Vagina (tissue), 2 donors: ENCODE data around the gene TSHZ1.

Experiments used
- POLR2A ChIP-seq, 2 donors: fragments of 450-650 bp; IDR thresholded peaks; one replicate each; pipeline ENCODE4 v1.6.1; 2017; ENCODE audit warnings: antibody characterized with exemption in 2 of 2, mild to moderate bottlenecking in 2 of 2, moderate library complexity in 2 of 2
- POLR2AphosphoS5 ChIP-seq, 2 donors: sonication (generic); formaldehyde crosslinking; IDR thresholded peaks; one replicate each; pipeline ENCODE4 v1.9.0; 2017; ENCODE audit warnings: antibody characterized with exemption in 2 of 2, mild to moderate bottlenecking in 2 of 2, low read depth in 1 of 2; ENCODE audit not compliant: insufficient read depth in 1 of 2
- TF ChIP-seq, protein P1 (sequence below), 3 experiments: fragments of 450-650 bp in 2 of 3; fragments of 200-600 bp in 1 of 3; sonication (generic) in 1 of 3; IDR thresholded peaks; one replicate each; pipeline ENCODE4 v1.5.1; 2017 to 2019; ENCODE audit warnings: antibody characterized with exemption in 3 of 3, mild to moderate bottlenecking in 2 of 3, moderate library complexity in 2 of 3

DNA sequence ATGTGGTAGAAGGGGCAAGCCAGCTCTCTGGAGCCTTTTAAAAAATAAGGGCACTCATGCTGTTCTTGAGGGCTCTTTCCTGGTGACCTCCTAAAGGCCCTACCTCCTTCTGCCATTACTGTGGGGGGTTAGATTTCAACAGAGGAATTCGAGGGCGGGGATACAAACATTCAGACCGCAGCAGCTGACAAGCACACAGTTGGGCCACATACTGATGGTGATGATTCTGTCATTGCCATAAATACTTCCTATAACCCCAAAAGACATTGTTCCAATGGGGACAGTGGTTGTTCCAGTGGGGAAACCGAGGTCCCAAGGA, 67.0 kb downstream of the TSHZ1 start:
- TF ChIP-seq POLR2A (IDR thresholded peaks at IDR 0.05) = no peak
- TF ChIP-seq, protein P1, sequence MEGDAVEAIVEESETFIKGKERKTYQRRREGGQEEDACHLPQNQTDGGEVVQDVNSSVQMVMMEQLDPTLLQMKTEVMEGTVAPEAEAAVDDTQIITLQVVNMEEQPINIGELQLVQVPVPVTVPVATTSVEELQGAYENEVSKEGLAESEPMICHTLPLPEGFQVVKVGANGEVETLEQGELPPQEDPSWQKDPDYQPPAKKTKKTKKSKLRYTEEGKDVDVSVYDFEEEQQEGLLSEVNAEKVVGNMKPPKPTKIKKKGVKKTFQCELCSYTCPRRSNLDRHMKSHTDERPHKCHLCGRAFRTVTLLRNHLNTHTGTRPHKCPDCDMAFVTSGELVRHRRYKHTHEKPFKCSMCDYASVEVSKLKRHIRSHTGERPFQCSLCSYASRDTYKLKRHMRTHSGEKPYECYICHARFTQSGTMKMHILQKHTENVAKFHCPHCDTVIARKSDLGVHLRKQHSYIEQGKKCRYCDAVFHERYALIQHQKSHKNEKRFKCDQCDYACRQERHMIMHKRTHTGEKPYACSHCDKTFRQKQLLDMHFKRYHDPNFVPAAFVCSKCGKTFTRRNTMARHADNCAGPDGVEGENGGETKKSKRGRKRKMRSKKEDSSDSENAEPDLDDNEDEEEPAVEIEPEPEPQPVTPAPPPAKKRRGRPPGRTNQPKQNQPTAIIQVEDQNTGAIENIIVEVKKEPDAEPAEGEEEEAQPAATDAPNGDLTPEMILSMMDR (IDR thresholded peaks at IDR 0.05) = no peak
- no peak for TF ChIP-seq POLR2AphosphoS5 (IDR thresholded peaks at IDR 0.05; ENCODE audit: insufficient read depth in 1 of 2, low read depth in 1 of 2)
